ENCODE data around the gene ERBB3.
"Not testable (repeated sequence)": the region's sequence is repeated elsewhere in the genome, so short reads cannot be mapped to it uniquely, and the experiment has no call there.

Gene ERBB3

DNA sequence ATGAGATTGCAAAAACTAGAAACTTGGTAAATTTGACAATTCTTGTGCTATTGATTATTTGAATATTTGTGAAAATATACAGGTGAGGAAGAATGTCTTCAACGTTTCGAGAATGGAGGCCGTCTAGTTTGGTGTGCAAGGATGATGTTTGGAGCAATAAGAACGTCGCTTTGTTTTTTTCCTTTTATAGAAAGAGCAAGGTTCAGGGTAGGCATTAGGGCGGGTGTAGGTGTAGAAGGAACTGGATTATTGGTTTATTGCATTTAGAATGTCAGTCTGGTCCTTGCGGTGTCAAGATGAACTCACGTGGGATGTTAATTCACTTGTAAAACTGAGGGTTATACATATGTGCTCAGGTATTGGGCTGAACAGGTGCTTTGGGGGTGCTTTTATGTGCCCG is 37.1 kb upstream of the ERBB3 start:
- Histone ChIP-seq H3K36me3 (ENCODE audit: control insufficient read depth, insufficient read depth, low read length) (peaks cover 10% of the 10 kb centered on the region; the same call in 1 of the 2 replicates), H3K27ac (ENCODE audit: low read length) (no peak overlapping the region), H3K4me1 (ENCODE audit: control insufficient read depth, insufficient read depth, low read length) (no peaks in the 10 kb centered on the region; the same call in 1 of the 2 replicates), H3K4me3 (ENCODE audit: low read length) (peak overlapping the region; percentile 90; the same call in 1 of the 2 replicates), H3K9me3 (ENCODE audit: control insufficient read depth, insufficient read depth, low read length) (no peaks in the 10 kb centered on the region), H3K27me3 (ENCODE audit: control insufficient read depth, insufficient read depth, low read length) (no peaks in the 10 kb centered on the region)
- WGBS (ENCODE audit: insufficient coverage, insufficient read length): 100% methylated on average over 2 of the region's 9 CpGs
- DNase-seq (ENCODE audit: low read depth, low spot score): no peak

DNA sequence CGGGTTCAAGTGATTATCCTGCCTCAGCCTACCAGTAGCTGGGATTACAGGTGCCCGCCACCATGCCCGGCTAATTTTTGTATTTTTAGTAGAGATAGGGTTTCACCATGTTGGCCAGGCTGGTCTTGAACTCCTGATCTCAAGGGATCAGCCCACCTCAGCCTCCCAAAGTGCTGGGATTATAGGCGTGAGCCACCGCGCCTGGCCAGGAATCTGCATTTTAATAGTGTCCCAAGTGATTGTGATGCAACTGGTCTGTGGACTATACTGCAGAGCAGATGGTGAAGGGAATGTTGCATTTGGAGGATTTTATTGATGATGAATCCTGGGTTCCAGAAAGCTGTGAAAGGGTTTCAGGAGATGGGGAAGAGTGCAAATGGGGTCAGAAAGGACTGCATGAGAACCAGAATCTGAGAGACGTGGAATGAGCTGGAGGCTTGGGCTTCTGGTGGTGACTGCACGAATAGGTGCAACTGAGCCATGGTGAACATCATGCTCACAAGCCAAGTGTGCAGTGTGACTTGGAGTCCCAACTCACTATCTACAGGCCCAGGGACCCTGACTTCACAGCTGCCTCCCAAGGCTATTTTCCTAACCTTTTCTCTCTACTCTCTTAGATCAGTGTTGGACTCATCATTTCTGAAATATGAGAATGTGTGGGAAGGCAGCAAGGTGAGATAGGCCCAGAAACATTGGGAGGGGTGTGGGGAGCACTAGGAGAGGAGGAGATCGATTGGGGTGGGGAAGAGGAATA is 33.8 kb upstream of the ERBB3 start:
- H3K36me3 ChIP-seq (ENCODE audit: control insufficient read depth, insufficient read depth, low read length): peaks cover 10% of the 10 kb centered on the region; the same call in 1 of the 2 replicates
- WGBS (ENCODE audit: insufficient coverage, insufficient read length): no CpG with 5 or more reads among the region's 9 CpGs
- H3K27me3 ChIP-seq (ENCODE audit: control insufficient read depth, insufficient read depth, low read length): no peaks in the 10 kb centered on the region
- H3K27ac ChIP-seq (ENCODE audit: low read length): no peak overlapping the region
- H3K9me3 ChIP-seq (ENCODE audit: control insufficient read depth, insufficient read depth, low read length): no peaks in the 10 kb centered on the region
- no peak for DNase-seq (ENCODE audit: low read depth, low spot score)
- no peaks in the 10 kb centered on the region; the same call in 1 of the 2 replicates for H3K4me1 ChIP-seq (ENCODE audit: control insufficient read depth, insufficient read depth, low read length)
- H3K4me3 ChIP-seq (ENCODE audit: low read length): no peak overlapping the region

DNA sequence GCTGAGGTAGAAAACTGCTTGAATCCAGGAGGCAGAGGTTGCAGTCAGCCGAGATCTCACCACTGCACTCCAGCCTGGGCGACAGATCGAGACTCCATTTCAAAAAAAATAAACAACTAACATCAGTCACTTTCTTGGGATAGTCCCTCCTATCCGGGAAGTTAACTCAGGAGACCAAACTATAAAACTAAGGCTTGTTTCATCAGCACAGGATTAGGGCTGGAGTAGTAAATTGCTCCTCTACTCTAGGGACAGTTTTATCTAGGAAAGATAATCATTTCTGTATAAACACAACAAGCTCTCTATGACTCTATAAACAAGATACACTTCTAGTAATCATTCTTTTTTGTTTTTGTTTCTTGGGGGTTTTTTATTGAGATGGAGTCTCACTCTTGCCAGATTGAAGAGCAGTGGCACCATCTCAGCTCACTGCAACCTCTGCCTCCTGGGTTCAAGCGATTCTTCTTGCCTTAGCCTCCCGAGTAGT is 26.5 kb upstream of the ERBB3 start:
- Histone ChIP-seq H3K9me3 (ENCODE audit: control insufficient read depth, insufficient read depth, low read length) (no peaks in the 10 kb centered on the region), H3K36me3 (ENCODE audit: control insufficient read depth, insufficient read depth, low read length) (no peaks in the 10 kb centered on the region), H3K4me1 (ENCODE audit: control insufficient read depth, insufficient read depth, low read length) (no peaks in the 10 kb centered on the region), H3K4me3 (ENCODE audit: low read length) (no peak overlapping the region), H3K27me3 (ENCODE audit: control insufficient read depth, insufficient read depth, low read length) (no peaks in the 10 kb centered on the region), H3K27ac (ENCODE audit: low read length) (no peak overlapping the region)
- WGBS (ENCODE audit: insufficient coverage, insufficient read length): no CpG with 5 or more reads among the region's 6 CpGs
- DNase-seq (ENCODE audit: low read depth, low spot score): no peak

DNA sequence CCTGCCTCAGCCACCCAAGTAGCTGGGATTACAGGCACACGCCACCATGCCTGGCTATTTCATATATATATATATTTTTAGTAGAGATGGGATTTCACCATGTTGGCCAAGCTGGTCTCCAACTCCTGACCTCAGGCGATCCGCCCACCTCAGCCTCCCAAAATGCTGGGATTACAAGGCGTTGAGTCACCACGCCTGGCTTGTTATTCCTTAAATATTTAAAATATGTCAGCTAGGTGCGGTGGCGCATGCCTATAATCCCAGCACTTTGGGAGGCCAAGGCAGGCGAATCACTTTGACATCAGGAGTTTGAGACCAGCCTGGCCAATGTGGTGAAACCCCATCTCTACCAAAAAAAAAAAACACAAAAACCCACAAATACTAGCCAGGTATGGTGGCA is 20.0 kb upstream of the ERBB3 start:
- H3K4me1 ChIP-seq (ENCODE audit: control insufficient read depth, insufficient read depth, low read length); H3K36me3 ChIP-seq (ENCODE audit: control insufficient read depth, insufficient read depth, low read length); H3K27ac ChIP-seq (ENCODE audit: low read length); DNase-seq (ENCODE audit: low read depth, low spot score); H3K4me3 ChIP-seq (ENCODE audit: low read length); H3K27me3 ChIP-seq (ENCODE audit: control insufficient read depth, insufficient read depth, low read length); H3K9me3 ChIP-seq (ENCODE audit: control insufficient read depth, insufficient read depth, low read length): not testable (repeated sequence)
- WGBS (ENCODE audit: insufficient coverage, insufficient read length): no CpG with 5 or more reads among the region's 8 CpGs

DNA sequence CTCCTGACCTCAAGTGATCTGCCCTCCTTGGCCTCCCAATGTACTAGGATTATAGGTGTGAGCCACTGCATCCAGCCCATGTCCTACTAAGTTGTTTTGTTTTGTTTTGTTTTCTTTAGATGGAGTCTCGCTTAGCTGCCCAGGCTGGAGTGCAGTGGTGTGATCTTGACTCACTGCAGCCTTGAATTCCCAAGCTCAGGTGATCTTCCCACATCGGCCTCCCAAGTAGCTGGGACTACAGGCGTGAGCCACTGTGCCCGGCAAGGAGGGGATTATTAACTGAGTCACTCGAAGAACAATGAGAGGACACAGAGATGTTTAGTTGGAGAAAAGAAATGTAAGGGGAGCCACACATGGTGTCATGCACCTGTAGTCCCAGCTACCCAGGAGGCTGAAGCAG is 18.0 kb upstream of the ERBB3 start:
- Histone ChIP-seq H3K27ac (ENCODE audit: low read length) (no peak overlapping the region), H3K4me1 (ENCODE audit: control insufficient read depth, insufficient read depth, low read length) (no peaks in the 10 kb centered on the region), H3K27me3 (ENCODE audit: control insufficient read depth, insufficient read depth, low read length) (no peaks in the 10 kb centered on the region), H3K4me3 (ENCODE audit: low read length) (no peak overlapping the region), H3K9me3 (ENCODE audit: control insufficient read depth, insufficient read depth, low read length) (no peaks in the 10 kb centered on the region), H3K36me3 (ENCODE audit: control insufficient read depth, insufficient read depth, low read length) (no peaks in the 10 kb centered on the region)
- DNase-seq (ENCODE audit: low read depth, low spot score): no peak
- WGBS (ENCODE audit: insufficient coverage, insufficient read length): no CpG with 5 or more reads among the region's 5 CpGs

DNA sequence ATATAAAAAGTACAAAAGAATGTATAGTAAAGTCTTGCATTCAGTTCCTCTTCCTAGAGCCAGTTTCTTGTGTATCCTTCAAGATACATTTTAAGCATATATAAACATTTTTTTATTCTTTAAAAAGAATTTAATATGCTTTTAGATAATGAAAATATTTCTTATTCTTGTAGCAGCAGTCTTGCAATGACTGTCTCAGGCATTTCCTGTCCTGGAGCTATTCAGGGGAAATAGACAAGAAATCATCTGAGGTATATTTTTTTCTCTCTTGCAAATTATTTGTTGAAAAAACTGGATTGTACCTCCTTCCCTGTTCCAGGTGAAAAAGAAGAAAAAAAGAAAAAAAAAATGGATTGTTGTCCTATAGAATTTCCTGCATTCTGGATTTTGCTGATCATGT is 17.0 kb upstream of the ERBB3 start:
- Histone ChIP-seq H3K9me3 (ENCODE audit: control insufficient read depth, insufficient read depth, low read length) (no peaks in the 10 kb centered on the region), H3K36me3 (ENCODE audit: control insufficient read depth, insufficient read depth, low read length) (no peaks in the 10 kb centered on the region)

GRCh38 chr12:56071648-56072047 is 8.3 kb upstream of the ERBB3 start:
- Histone ChIP-seq H3K4me3 (ENCODE audit: low read length) (no peak overlapping the region), H3K4me1 (ENCODE audit: control insufficient read depth, insufficient read depth, low read length) (no peaks in the 10 kb centered on the region), H3K27me3 (ENCODE audit: control insufficient read depth, insufficient read depth, low read length) (no peaks in the 10 kb centered on the region), H3K36me3 (ENCODE audit: control insufficient read depth, insufficient read depth, low read length) (no peaks in the 10 kb centered on the region), H3K27ac (ENCODE audit: low read length) (no peak overlapping the region), H3K9me3 (ENCODE audit: control insufficient read depth, insufficient read depth, low read length) (no peaks in the 10 kb centered on the region)
- WGBS (ENCODE audit: insufficient coverage, insufficient read length): no CpG with 5 or more reads among the region's 4 CpGs
- DNase-seq (ENCODE audit: low read depth, low spot score): no peak

More for the DNA sequence above, 17.0 kb upstream of the ERBB3 start:
- Histone ChIP-seq H3K27ac (ENCODE audit: low read length) (no peak overlapping the region), H3K4me3 (ENCODE audit: low read length) (no peak overlapping the region), H3K27me3 (ENCODE audit: control insufficient read depth, insufficient read depth, low read length) (no peaks in the 10 kb centered on the region), H3K4me1 (ENCODE audit: control insufficient read depth, insufficient read depth, low read length) (no peaks in the 10 kb centered on the region)
- no peak for DNase-seq (ENCODE audit: low read depth, low spot score)

GRCh38 chr12:56074396-56074795 is 5.6 kb upstream of the ERBB3 start:
- DNase-seq (ENCODE audit: low read depth, low spot score): no peak
- WGBS (ENCODE audit: insufficient coverage, insufficient read length): no CpG with 5 or more reads among the region's 5 CpGs
- no peaks in the 10 kb centered on the region for H3K27me3 ChIP-seq (ENCODE audit: control insufficient read depth, insufficient read depth, low read length)
- no peaks in the 10 kb centered on the region for H3K36me3 ChIP-seq (ENCODE audit: control insufficient read depth, insufficient read depth, low read length)
- H3K9me3 ChIP-seq (ENCODE audit: control insufficient read depth, insufficient read depth, low read length): no peaks in the 10 kb centered on the region
- no peak overlapping the region for H3K27ac ChIP-seq (ENCODE audit: low read length)
- H3K4me1 ChIP-seq (ENCODE audit: control insufficient read depth, insufficient read depth, low read length): no peaks in the 10 kb centered on the region
- no peak overlapping the region for H3K4me3 ChIP-seq (ENCODE audit: low read length)

GRCh38 chr12:56077966-56078365 is 2.0 kb upstream of the ERBB3 start:
- not testable (repeated sequence) for H3K9me3 ChIP-seq (ENCODE audit: control insufficient read depth, insufficient read depth, low read length); H3K4me3 ChIP-seq (ENCODE audit: low read length); H3K36me3 ChIP-seq (ENCODE audit: control insufficient read depth, insufficient read depth, low read length); H3K27me3 ChIP-seq (ENCODE audit: control insufficient read depth, insufficient read depth, low read length); H3K27ac ChIP-seq (ENCODE audit: low read length); H3K4me1 ChIP-seq (ENCODE audit: control insufficient read depth, insufficient read depth, low read length); DNase-seq (ENCODE audit: low read depth, low spot score)
- no CpG with 5 or more reads among the region's 9 CpGs for WGBS (ENCODE audit: insufficient coverage, insufficient read length)

DNA sequence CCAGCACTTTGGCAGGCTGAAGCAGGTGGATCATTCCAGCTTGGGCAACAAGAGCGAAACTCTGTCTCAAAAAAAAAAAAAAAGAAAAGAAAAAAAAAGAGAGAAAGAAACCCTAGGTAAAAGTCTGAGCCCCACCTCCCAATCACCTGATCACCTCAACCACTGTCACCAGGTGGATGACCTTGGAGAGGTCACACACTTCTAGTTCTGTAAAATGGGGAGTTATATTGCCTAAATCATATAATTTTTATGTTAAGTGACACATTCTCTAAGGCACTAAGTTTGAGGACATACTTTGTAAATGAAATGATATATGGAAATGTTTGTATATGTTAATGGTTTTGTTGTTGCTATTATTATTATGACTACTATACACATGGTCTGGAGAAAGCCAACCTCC is 1.5 kb upstream of the ERBB3 start:
- DNase-seq (ENCODE audit: low read depth, low spot score): no peak
- 0 out of 2 replicates have a peak, but pooled peaks cover 2% of the 10 kb centered on the region for H3K4me1 ChIP-seq (ENCODE audit: control insufficient read depth, insufficient read depth, low read length)
- H3K4me3 ChIP-seq (ENCODE audit: low read length): no peak overlapping the region; the same call in 1 of the 2 replicates
- no CpG with 5 or more reads among the region's 1 CpG for WGBS (ENCODE audit: insufficient coverage, insufficient read length)
- no peaks in the 10 kb centered on the region for H3K27me3 ChIP-seq (ENCODE audit: control insufficient read depth, insufficient read depth, low read length)
- H3K9me3 ChIP-seq (ENCODE audit: control insufficient read depth, insufficient read depth, low read length): no peaks in the 10 kb centered on the region
- no peak overlapping the region for H3K27ac ChIP-seq (ENCODE audit: low read length)
- H3K36me3 ChIP-seq (ENCODE audit: control insufficient read depth, insufficient read depth, low read length): no peaks in the 10 kb centered on the region

Data from iPS DF 6.9 (cell line).